ENCODE measurements around the gene DRC7.
"Not testable (repeated sequence)": the region's sequence is repeated elsewhere in the genome, so short reads cannot be mapped to it uniquely, and the experiment has no call there.

DRC7 gene

GRCh38 chr16:57695680-57696069, 1.1 kb downstream of the DRC7 start:
- DNase-seq: no peak

DNA sequence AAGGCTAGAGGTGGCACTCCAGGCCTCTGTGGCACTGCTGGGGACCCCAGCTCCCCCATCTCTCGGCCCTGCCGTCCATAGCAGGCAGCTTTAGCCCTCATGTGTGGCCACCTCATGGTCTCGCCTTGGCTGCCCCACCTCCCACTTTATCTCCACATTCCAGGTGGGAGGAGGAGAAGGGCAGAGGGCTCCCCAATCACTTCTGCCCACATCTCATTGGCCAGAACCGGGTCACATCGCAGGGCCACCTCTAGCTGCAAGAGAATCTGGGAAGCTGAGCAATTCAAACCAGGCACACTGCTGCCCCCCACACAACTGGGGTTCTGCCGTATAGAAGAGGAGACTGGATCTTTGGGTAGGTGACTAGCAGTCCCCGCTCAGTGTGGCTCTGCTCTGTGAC, 1.6 kb downstream of the DRC7 start:
- no peak for DNase-seq

DNA sequence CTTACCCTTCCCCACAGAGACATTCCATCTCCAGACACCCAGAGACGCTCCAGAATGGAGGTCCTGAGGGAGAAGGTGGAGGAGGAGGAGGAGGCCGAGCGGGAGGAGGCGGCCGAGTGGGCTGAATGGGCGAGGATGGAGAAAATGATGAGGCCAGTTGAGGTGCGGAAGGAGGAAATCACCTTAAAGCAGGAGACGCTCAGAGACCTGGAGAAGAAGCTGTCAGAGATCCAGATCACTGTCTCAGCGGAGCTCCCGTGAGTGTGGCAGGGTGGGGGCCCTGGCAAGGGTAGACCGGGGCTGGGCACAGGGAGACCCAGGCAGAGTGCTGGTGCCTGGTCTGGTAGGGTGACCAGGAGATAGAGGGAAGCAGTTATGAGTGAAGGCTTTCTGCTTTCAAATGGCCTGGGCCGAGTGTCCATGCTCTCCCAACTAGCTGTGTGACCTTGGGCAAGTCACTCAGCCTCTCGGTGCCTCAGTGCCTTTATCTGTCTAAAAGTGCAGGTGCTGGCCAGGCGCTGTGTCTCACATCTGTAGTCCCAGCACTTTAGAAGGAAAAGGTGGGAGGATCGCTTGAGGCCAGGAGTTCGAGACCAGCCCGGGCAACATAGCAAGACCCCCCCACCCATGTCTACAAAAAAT, 3.4 kb downstream of the DRC7 start:
- DNase-seq: no peak

DNA sequence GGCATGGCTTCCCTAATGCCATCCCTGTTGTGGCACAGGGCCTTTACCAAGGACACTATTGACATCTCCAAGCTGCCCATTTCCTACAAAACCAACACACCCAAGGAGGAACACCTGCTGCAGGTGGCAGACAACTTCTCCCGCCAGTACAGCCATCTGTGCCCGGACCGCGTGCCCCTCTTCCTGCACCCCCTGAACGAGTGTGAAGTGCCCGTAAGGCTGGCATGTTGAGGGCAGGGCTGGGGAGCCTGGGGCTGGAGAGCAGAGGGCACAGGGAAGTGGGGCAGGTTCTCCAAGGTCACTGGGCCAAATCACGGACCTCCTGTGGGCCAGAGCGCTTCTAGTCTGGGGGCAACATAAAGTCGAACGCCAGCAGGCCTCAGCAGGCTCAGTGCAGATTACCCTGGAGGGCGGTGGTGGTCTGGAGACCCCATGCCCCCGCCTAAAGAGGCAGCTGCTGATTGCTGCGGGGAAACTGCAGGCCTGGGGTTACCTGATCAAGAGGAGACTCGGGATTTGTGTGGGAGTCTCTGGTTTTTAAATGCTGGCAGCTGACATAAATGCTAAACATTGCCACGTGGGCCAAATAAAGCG, 4.3 kb downstream of the DRC7 start:
- no peak for DNase-seq

DNA sequence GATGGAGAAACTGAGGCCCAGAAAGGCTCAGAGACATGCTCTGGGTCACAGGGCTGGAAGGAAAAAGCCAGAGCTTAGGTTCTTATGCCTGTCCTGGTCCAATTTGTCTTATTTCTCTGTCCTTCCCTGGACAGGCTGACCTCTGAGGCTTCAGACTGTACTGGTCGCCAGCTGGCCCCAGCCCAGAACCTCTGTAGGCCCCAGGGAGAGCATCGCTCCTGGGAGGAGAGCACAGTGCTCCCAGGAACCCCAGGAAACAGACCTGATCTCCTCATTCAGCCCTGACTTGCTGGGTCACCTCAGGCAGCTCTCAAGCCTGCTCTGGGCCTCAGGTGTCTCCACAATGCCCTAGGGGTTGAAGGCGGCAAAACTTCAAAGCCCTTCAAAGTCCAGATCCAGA, 4.9 kb downstream of the DRC7 start:
- no peak for DNase-seq

GRCh38 chr16:57699899-57700298, 5.3 kb downstream of the DRC7 start:
- no peak for DNase-seq

GRCh38 chr16:57700781-57701551, 6.4 kb downstream of the DRC7 start:
- no peak for DNase-seq

DNA sequence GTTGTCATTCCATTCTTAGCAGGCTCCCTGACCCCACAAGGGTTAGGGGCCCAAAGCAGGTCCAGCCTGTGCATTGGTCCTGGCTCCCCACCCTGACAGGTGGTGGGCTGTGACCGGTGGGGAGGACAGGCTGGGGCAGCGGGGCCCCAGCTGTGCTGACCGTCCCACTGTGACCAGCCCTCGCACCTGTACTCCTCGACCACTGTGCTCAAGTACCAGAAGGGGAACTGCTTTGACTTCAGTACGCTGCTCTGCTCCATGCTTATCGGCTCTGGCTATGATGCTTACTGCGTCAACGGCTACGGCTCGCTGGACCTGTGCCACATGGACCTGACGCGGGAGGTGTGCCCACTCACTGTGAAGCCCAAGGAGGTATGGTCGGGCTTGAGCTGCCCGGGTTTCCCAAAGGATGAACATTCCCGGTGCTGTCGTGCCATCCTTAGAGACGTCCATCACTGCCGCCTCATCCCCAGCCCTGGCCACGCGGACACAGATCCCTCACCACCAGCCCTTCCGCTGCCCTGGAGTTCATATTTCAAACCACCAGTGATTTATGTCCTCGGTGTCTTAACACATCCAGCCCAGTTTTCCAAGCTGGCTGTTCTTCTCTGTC, 7.3 kb downstream of the DRC7 start:
- no peak for DNase-seq

DNA sequence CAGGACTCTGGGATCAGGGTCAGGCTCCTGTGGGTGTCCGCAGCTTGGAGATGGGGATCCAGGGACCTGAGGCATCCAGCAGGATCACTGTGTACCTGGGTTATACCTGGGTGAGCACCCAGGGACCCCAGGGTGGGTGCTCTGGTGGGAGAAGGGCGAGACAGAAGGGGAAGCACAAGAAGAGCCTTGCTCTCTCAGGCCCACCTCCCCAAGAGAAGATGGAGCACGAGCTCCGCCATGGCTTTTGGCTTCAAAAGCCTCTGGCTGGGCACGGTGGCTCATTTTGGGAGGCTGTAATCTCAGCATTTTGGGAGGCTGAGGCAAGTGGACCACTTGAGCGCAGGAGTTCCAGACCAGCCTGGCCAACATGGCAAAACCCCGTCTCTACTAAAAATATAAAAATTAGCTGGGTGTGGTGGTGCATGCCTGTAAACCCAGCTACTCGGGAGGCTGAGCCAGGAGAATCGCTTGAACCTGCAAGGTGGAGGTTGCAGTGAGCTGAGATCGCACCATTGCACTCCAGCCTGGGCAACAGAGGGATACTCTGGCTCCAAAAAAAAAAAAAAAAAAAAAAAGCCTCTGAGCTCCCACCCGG, 8.9 kb downstream of the DRC7 start:
- DNase-seq: no peak

GRCh38 chr16:57704011-57704904, 9.7 kb downstream of the DRC7 start:
- no peak for DNase-seq

DNA sequence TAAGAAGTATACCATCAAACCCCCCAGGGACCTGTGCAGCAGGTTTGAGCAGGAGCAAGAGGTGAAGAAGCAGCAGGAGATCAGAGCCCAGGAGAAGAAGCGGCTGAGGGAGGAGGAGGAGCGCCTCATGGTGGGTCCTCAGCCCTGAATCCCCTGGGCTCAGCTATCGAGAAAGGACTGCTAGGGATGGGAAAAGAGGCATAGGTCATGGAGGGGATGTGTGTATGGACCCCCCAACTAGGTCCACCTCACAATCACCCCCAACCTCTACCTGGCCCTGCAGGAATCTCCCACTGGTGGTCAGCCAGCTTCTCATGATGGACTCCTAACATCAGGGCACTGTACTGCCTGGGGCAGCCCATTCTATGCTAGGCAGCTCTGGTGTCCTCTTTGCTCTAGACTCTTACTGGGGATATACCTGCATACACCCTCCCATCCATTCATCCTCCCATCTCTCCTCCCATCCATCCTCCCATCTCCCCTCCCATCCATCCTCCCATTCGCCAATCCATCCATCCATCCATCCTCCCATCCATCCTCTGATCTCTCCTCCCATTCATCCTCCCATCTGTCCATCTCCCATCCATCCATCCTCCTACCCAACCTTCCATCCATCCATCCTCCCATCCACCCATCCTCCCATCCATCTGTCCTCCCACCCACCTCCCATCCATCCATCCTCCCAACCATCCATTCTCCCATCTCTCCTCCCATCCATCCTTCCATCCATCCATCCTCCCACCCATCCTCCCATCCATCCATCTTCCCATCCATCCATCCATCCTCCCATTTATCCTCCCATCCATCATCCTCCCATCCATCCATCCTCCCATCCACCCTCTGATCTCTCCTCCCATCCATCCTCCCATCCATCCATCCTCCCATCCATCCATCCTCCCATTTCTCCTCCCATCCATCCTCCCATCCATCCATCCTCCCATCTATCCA, 10.6 kb downstream of the DRC7 start:
- DNase-seq: no peak

DNA sequence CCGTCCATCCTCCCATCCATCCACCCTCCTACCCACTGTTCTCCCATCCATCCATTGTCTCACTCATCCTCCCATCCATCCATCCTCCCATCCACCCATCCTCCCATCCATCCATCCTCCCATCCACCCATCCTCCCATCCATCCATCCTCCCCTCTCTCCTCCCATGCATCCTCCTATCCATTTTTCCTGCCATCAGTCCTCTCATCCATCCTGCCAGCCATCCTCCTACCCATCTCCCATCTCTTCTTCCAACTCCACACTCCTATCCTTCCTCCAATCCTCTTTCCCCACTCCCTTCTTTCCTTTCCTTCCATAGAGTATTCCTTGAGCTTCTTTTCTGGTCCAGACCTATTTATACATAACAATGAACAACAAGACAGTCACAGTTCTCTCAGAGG, 12.1 kb downstream of the DRC7 start:
- no peak for DNase-seq

DNA sequence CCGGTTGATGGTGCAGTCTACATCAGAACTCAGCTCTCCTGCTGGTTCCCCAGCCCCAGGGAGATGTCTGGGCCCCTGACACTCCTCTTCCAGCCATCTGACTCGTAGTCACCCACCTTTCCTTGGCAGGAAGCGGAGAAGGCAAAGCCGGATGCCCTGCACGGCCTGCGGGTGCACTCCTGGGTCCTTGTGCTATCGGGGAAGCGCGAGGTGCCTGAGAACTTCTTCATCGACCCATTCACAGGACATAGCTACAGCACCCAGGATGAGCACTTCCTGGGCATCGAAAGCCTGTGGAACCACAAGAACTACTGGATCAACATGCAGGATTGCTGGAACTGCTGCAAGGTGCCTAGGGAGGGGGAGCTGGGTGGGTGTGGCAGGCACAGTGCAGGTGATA, 12.7 kb downstream of the DRC7 start:
- no peak for DNase-seq

- DNase-seq: no peak
Measured at GRCh38 chr16:57708168-57708567, 13.6 kb downstream of the DRC7 start.

GRCh38 chr16:57709663-57710062, 15.1 kb downstream of the DRC7 start:
- DNase-seq: no peak

DNA sequence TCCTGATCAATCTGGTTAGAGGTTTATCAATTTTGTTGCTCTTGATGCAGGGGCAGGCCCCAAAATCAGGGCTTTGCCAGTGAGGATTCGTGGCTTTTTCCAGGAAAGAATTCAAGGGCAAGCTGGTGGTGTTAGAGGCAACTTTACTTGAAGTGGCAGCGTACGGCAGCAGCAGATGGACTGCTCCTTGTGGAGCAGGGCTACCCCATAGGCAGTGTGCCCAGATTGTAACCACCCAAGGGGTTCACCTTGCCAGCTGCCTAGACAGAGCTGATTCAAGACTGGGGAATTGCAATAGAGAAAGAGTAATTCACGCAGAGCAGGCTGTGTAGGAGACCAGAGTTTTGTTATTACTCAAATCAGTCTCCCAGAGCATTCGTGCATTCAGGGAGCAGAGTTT, 16.7 kb downstream of the DRC7 start:
- DNase-seq: no peak

GRCh38 chr16:57711993-57712392, 17.4 kb downstream of the DRC7 start:
- DNase-seq: no peak

DNA sequence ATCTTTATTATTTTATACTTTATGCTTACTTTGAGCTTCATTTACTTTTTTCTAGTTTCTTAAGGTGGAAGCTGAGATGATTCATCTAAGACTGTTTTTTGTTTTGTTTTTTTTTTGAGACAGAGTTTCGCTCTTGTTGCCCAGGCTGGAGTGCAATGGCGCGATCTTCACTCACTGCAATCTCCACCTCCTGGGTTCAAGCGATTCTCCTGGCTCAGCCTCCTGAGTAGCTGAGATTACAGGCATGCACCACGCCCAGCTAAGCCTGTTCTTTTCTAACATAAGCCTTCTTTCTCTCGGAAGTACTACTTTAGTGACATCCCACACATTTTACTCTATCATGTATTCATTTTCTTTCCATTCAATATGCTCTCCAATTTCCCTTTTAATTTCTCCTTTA, 18.0 kb downstream of the DRC7 start:
- not testable (repeated sequence) for DNase-seq

DNA sequence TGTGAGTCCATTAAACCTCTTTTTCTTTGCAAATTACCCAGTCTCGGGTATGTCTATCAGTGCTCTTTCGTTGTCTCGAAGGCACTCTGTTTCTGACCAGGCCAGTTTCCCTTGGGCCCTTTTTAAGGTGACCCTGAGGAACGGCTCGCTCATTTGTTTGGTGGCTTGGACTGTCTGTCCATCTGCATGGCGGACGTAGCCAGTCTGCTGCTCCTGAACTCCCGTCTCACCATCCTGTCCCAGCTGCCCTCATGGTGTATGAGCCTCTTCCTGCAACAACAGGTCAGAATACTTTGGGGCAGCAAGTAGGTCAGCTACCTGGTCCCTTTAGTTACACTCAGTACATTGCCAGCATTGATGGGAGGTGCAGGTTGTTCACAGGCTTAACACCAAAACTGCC, 19.0 kb downstream of the DRC7 start:
- DNase-seq: no peak

DNA sequence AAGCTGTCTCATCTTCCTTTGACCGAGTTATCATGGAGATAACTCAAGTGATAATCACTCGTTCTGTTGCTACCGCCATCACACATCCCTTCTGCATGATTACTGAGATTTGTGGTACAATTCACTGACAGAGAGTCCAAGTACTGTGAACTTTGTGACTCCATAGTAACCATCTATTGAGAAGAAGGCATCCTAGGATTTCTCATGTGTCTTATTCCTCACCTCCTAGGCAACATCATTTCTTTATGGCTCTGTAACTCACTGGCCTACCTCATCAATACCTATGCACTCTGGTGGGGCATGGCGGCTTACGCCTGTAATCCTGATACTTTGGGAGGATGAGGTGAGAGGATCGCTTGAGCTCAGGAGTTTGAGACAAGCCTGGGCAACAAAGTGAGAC, 19.4 kb downstream of the DRC7 start:
- DNase-seq: no peak

DNA sequence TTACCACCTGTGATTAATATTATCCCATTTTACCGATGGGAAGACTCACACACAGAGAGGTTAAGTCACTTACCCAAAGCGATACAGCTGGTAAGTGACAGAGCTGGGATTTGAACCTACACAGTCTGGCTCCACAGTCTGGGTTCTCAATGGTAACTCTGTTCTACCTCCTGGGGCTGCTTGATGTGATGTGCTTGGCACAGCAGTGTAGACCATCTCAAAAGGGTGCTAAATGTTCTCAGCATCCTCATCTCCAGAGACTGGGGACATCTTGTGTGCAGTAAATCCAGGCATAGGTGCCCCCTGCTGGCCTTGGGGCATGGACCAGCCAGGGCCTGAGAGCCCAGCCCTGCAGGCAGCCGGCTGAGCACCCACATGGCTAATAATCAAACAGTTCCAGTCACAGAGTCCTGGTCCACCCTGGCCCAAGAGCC, 25.6 kb downstream of the DRC7 start:
- DNase-seq: peak; percentile 46 to 64

Data from CD4-positive, alpha-beta T cell treated with Interleukin-1 beta for 1 hour (primary cell).